K562 (cell line): ENCODE measurements around the gene EIF3I. TPM values are rescaled to one million over a fixed set of nuclear protein-coding genes. Genes with fewer than 3 reads are reported as not detected.

Source experiments
- CREB5 ChIP-seq: fragments of 250-450 bp; sonication (Bioruptor Pico); IDR thresholded peaks from 2 replicates; pipeline ENCODE4 v1.5.0; 2020; ENCODE audit warnings: mild to moderate bottlenecking
- EGR1 ChIP-seq: fragments of 450-650 bp; conservative IDR thresholded peaks from 2 replicates; pipeline ENCODE4 v1.6.1; 2017; ENCODE audit warnings: mild to moderate bottlenecking
- HNRNPUL1 ChIP-seq: fragments of 200-400 bp; formaldehyde crosslinking; IDR thresholded peaks from 2 replicates; pipeline ENCODE4 v1.6.1; 2017; ENCODE audit warnings: low read length
- KAT8 ChIP-seq: fragments of 450-650 bp; IDR thresholded peaks from 2 replicates; pipeline ENCODE4 v1.6.1; 2016; ENCODE audit warnings: low read depth, mild to moderate bottlenecking
- MIER1 ChIP-seq: fragments of 450-650 bp; IDR thresholded peaks from 2 replicates; pipeline ENCODE4 v1.6.1; 2016; ENCODE audit warnings: antibody characterized with exemption, mild to moderate bottlenecking, low read depth
- MTA1 ChIP-seq: fragments of 450-650 bp; IDR thresholded peaks from 2 replicates; pipeline ENCODE4 v1.6.1; 2017; ENCODE audit warnings: borderline replicate concordance
- RHOXF2B ChIP-seq: fragments of 250-450 bp; sonication (Bioruptor Pico); conservative IDR thresholded peaks from 2 replicates; pipeline ENCODE4 v1.5.1; 2021
- SMAD1 ChIP-seq: fragments of 150-350 bp; IDR thresholded peaks from 2 replicates; pipeline ENCODE4 v1.6.1; 2014; ENCODE audit warnings: low read length, low read depth; ENCODE audit not compliant: partially characterized antibody
- TOE1 ChIP-seq, 2 experiments: fragments of 450-650 bp in 1 of 2; sonication (generic) in 1 of 2; formaldehyde crosslinking in 1 of 2; IDR thresholded peaks; 2 replicates each; pipeline versions ENCODE4 v1.7.1 to v1.8.0; 2016 to 2022; ENCODE audit warnings: borderline replicate concordance in 2 of 2, mild to moderate bottlenecking in 2 of 2, antibody characterized with exemption in 1 of 2, inconsistent platforms in 1 of 2, low read depth in 1 of 2, missing genetic modification reagents in 1 of 2, moderate library complexity in 1 of 2
- VEZF1 ChIP-seq: fragments of 200-800 bp; sonication (Bioruptor generic); IDR thresholded peaks from 2 replicates; pipeline ENCODE4 v1.6.1; 2017; ENCODE audit warnings: missing genetic modification characterization, missing compliant biosample characterization
- ZFX ChIP-seq: sonication (generic); formaldehyde crosslinking; IDR thresholded peaks from 2 replicates; pipeline ENCODE4 v1.8.0; 2022; ENCODE audit warnings: mild to moderate bottlenecking, missing genetic modification reagents, moderate library complexity
- ZKSCAN1 ChIP-seq: fragments of 150-350 bp; IDR thresholded peaks from 2 replicates; pipeline ENCODE4 v1.6.1; 2016; ENCODE audit warnings: low read depth, low read length
- ZNF175 ChIP-seq: fragments of 200-800 bp; sonication (Bioruptor generic); IDR thresholded peaks from 2 replicates; pipeline ENCODE4 v1.6.1; 2016; ENCODE audit warnings: low read depth, mild to moderate bottlenecking, missing genetic modification characterization, missing compliant biosample characterization
- ZSCAN32 ChIP-seq: fragments of 450-650 bp; formaldehyde crosslinking; IDR thresholded peaks from 2 replicates; pipeline ENCODE4 v1.4.0; 2020; ENCODE audit warnings: mild to moderate bottlenecking, moderate library complexity
- polyA plus RNA-seq, 8 experiments: library from polyadenylated mRNA; depleted of rRNA in 4 of 8; stranded (reverse) in 5 of 8; unstranded in 3 of 8; fragments of >200 nt; fragmentation: Nextera tagmentation in 2 of 8; fragmentation: Illumina TruSeq in 1 of 8; extraction: Ambion mirVana in 2 of 8; extraction: Trizol in 1 of 8; gene quantifications; 2 replicates each; pipeline versions ENCODE4 v1.2.1 to v1.2.3, GENCODE V29; 2011 to 2014; ENCODE audit warnings: inconsistent platforms in 1 of 8, missing spikeins in 1 of 8
- total RNA-seq, 7 experiments: library from RNA; depleted of rRNA in 6 of 7; stranded (reverse); fragments of >200 nt in 6 of 7; fragmentation: Illumina TruSeq in 2 of 7; extraction: Trizol in 2 of 7; gene quantifications; 2 replicates each; pipeline versions ENCODE4 v1.2.1 to v1.2.3, GENCODE V29; 2011 to 2021; ENCODE audit warnings: low replicate concordance in 1 of 7
- TF ChIP-seq, protein P1 (sequence below): fragments of 450-650 bp; IDR thresholded peaks from 2 replicates; pipeline ENCODE4 v1.6.1; 2017; ENCODE audit warnings: mild to moderate bottlenecking, moderate library complexity
- TF ChIP-seq, protein P2 (sequence below): fragments of 450-650 bp; formaldehyde crosslinking; IDR thresholded peaks from 2 replicates; pipeline ENCODE4 v1.4.0; 2020; ENCODE audit warnings: mild to moderate bottlenecking, moderate library complexity
- TF ChIP-seq, protein P3 (sequence below): fragments of 450-650 bp; IDR thresholded peaks from 2 replicates; pipeline ENCODE4 v1.6.1; 2016; ENCODE audit warnings: antibody characterized with exemption
- TF ChIP-seq, protein P4 (sequence below): fragments of 250-450 bp; sonication (Bioruptor Pico); IDR thresholded peaks from 2 replicates; pipeline ENCODE4 v1.4.0; 2020; ENCODE audit warnings: mild to moderate bottlenecking, moderate library complexity

EIF3I gene
- total and polyA plus RNA-seq, 9 of the 15 experiments (the other 6 are each of a cell fraction or from before 2014, with no cell fraction given) = 414 to 1,526 (median 635) TPM

DNA sequence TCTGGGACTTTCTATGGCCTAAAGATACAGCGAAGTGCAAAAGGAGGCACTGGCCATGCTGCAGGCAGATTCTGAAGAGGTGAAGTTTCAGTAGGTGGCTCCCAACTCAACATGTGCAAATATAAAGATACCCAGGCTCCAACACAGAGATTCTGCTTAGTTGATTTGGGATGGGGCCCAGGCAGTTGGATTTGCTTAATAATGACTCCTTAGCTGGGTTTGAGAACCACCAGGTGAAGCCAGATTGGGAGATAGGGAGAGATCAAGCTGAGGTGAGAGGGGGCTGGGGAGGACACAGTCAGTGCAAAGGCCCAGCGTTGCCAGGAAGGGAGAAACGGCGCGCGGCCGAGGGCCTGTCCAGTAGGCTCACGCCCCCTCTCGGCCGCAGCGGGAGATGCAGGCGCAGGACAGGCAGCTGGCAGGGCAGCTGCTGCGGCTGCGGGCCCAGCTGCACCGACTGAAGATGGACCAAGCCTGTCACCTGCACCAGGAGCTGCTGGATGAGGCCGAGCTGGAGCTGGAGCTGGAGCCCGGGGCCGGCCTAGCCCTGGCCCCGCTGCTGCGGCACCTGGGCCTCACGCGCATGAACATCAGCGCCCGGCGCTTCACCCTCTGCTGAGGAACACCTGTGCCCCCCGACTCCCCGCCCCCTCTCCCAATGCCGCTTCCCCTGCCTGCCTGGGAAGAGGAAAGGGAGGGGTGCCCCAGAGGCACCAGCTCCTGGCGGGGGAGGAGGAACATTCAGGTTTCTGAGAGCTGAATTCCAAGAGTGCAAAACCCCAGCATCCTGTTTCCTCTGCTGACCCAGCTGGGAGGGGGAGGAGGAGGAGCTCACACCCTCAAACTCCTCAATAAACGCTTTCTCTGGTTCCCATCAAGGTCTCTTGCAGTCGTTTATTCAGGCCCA is 26.0 kb downstream of the EIF3I start (continued):
- TF ChIP-seq ZKSCAN1 = 0 out of 2 replicates have a peak, but pooled peaks have one; percentile 67
- peak; percentile 55; the same call in 1 of the 2 replicates for TF ChIP-seq TOE1 (IDR thresholded peaks at IDR 0.05; ENCODE audit: borderline replicate concordance)
- TF ChIP-seq TOE1 (CRISPR knock-in tag; IDR thresholded peaks at IDR 0.05; ENCODE audit: borderline replicate concordance, low read depth) = no peak
- TF ChIP-seq KAT8 = no peak
- no peak for TF ChIP-seq EGR1
- TF ChIP-seq HNRNPUL1 = no peak
- no peak for TF ChIP-seq VEZF1 (CRISPR knock-in tag)
- TF ChIP-seq, protein P1, sequence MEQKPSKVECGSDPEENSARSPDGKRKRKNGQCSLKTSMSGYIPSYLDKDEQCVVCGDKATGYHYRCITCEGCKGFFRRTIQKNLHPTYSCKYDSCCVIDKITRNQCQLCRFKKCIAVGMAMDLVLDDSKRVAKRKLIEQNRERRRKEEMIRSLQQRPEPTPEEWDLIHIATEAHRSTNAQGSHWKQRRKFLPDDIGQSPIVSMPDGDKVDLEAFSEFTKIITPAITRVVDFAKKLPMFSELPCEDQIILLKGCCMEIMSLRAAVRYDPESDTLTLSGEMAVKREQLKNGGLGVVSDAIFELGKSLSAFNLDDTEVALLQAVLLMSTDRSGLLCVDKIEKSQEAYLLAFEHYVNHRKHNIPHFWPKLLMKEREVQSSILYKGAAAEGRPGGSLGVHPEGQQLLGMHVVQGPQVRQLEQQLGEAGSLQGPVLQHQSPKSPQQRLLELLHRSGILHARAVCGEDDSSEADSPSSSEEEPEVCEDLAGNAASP = no peak
- TF ChIP-seq CREB5 (CRISPR knock-in tag) = no peak
- TF ChIP-seq ZNF175 = no peak
- peak; percentile 69; the same call in 1 of the 2 replicates for TF ChIP-seq MTA1
- TF ChIP-seq MIER1 = no peak
- TF ChIP-seq, protein P2, sequence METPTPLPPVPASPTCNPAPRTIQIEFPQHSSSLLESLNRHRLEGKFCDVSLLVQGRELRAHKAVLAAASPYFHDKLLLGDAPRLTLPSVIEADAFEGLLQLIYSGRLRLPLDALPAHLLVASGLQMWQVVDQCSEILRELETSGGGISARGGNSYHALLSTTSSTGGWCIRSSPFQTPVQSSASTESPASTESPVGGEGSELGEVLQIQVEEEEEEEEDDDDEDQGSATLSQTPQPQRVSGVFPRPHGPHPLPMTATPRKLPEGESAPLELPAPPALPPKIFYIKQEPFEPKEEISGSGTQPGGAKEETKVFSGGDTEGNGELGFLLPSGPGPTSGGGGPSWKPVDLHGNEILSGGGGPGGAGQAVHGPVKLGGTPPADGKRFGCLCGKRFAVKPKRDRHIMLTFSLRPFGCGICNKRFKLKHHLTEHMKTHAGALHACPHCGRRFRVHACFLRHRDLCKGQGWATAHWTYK = no peak
- TF ChIP-seq, protein P3, sequence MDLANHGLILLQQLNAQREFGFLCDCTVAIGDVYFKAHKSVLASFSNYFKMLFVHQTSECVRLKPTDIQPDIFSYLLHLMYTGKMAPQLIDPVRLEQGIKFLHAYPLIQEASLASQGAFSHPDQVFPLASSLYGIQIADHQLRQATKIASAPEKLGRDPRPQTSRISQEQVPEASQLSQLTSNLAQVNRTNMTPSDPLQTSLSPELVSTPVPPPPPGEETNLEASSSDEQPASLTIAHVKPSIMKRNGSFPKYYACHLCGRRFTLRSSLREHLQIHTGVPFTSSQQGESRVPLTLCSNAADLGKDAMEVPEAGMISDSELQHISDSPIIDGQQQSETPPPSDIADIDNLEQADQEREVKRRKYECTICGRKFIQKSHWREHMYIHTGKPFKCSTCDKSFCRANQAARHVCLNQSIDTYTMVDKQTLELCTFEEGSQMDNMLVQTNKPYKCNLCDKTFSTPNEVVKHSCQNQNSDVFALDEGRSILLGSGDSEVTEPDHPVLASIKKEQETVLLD = peak; percentile 69; the same call in 1 of the 2 replicates
- TF ChIP-seq RHOXF2B (CRISPR knock-in tag) = no peak
- TF ChIP-seq SMAD1 = no peak
- no peak for TF ChIP-seq ZSCAN32 (CRISPR knock-in tag)
- TF ChIP-seq, protein P4, sequence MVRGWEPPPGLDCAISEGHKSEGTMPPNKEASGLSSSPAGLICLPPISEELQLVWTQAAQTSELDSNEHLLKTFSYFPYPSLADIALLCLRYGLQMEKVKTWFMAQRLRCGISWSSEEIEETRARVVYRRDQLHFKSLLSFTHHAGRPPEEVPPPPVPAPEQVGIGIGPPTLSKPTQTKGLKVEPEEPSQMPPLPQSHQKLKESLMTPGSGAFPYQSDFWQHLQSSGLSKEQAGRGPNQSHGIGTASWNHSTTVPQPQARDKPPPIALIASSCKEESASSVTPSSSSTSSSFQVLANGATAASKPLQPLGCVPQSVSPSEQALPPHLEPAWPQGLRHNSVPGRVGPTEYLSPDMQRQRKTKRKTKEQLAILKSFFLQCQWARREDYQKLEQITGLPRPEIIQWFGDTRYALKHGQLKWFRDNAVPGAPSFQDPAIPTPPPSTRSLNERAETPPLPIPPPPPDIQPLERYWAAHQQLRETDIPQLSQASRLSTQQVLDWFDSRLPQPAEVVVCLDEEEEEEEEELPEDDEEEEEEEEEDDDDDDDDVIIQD (CRISPR knock-in tag) = no peak
- TF ChIP-seq ZFX (CRISPR knock-in tag) = peak; percentile 78
